CD14-positive monocyte (primary cell): Measurements from ENCODE around the gene MPLKIP. TPM values are rescaled to one million over a fixed set of nuclear protein-coding genes. Genes with fewer than 3 reads are reported as not detected.
"Not testable (repeated sequence)": the region's sequence is repeated elsewhere in the genome, so short reads cannot be mapped to it uniquely, and the experiment has no call there.

Experiments
- DNase-seq, 3 donors: peaks; one replicate each; pipeline ENCODE4 v3.0.0-alpha.2; 2011 to 2022
- H2AFZ ChIP-seq: 2 replicates; pipeline ENCODE4 v1.6.0; 2012; ENCODE audit warnings: mild to moderate bottlenecking, low read depth, low read length, inconsistent platforms; ENCODE audit not compliant: insufficient read depth, poor library complexity, severe bottlenecking
- H3K27ac ChIP-seq, 2 donors: 1 replicate in 1 of 2; 2 replicates in 1 of 2; pipeline ENCODE4 v1.5.1; 2012 to 2013; ENCODE audit warnings: low read length in 2 of 2, control low read depth in 1 of 2, inconsistent platforms in 1 of 2, low read depth in 1 of 2, mild to moderate bottlenecking in 1 of 2
- H3K27me3 ChIP-seq, 2 donors: one replicate each; pipeline versions ENCODE4 v1.6.0 to v1.6.1; 2011 to 2013; ENCODE audit warnings: low read length in 2 of 2; ENCODE audit not compliant: control insufficient read depth in 2 of 2, insufficient read depth in 2 of 2
- H3K36me3 ChIP-seq, 2 donors: replicated peaks in 1 of 2; 1 replicate in 1 of 2; 2 replicates in 1 of 2; pipeline versions ENCODE4 v1.5.1 to v1.6.1; 2012 to 2013; ENCODE audit warnings: low read length in 2 of 2, control low read depth in 1 of 2, inconsistent platforms in 1 of 2, mild to moderate bottlenecking in 1 of 2; ENCODE audit not compliant: insufficient read depth in 2 of 2, control insufficient read depth in 1 of 2
- H3K4me1 ChIP-seq, 2 donors: 1 replicate in 1 of 2; 2 replicates in 1 of 2; pipeline versions ENCODE4 v1.5.1 to v1.6.1; 2012 to 2013; ENCODE audit warnings: low read length in 2 of 2, control low read depth in 1 of 2, inconsistent platforms in 1 of 2, mild to moderate bottlenecking in 1 of 2, moderate library complexity in 1 of 2; ENCODE audit not compliant: insufficient read depth in 2 of 2, control insufficient read depth in 1 of 2
- H3K4me2 ChIP-seq: replicated peaks from 2 replicates; pipeline ENCODE3; 2012; ENCODE audit warnings: low read length, moderate library complexity, mild to moderate bottlenecking; ENCODE audit not compliant: poor library complexity, severe bottlenecking; ENCODE audit errors: extremely low read depth
- H3K4me3 ChIP-seq, 3 experiments: fragments of 200-600 bp in 1 of 3; sonication (generic) in 1 of 3; replicated peaks in 1 of 3; 1 replicate in 2 of 3; 2 replicates in 1 of 3; pipeline ENCODE4 v1.5.1; 2011 to 2013; ENCODE audit warnings: low read length in 3 of 3, mild to moderate bottlenecking in 3 of 3, control low read depth in 2 of 3, low read depth in 2 of 3, inconsistent platforms in 1 of 3, moderate library complexity in 1 of 3
- H3K79me2 ChIP-seq: 2 replicates; pipeline ENCODE4 v1.6.0; 2012; ENCODE audit warnings: mild to moderate bottlenecking, control low read depth, inconsistent platforms, low read length, moderate library complexity; ENCODE audit not compliant: insufficient read depth
- H3K9ac ChIP-seq: 2 replicates; pipeline ENCODE4 v1.6.0; 2017; ENCODE audit warnings: low read length, mild to moderate bottlenecking; ENCODE audit not compliant: insufficient read depth, poor library complexity, severe bottlenecking
- H3K9me3 ChIP-seq, 2 donors: replicated peaks in 1 of 2; 1 replicate in 1 of 2; 2 replicates in 1 of 2; pipeline versions ENCODE4 v1.5.1 to v1.6.1; 2012 to 2013; ENCODE audit warnings: low read length in 2 of 2, control low read depth in 1 of 2; ENCODE audit not compliant: control insufficient read depth in 1 of 2, insufficient read depth in 1 of 2
- H4K20me1 ChIP-seq: 2 replicates; pipeline ENCODE4 v1.6.0; 2012; ENCODE audit warnings: mild to moderate bottlenecking, low read length, control low read depth, moderate library complexity; ENCODE audit not compliant: insufficient read depth
- H3K27ac Mint-ChIP-seq, 7 donors: one replicate each; pipeline ENCODE4 v1.8.0; 2020; ENCODE audit warnings: mild to moderate bottlenecking in 7 of 7, mixed read lengths in 7 of 7, moderate library complexity in 6 of 7, inconsistent platforms in 2 of 7
- H3K27me3 Mint-ChIP-seq, 3 donors: one replicate each; pipeline ENCODE4 v1.8.0; 2021 to 2022; ENCODE audit warnings: low read depth in 3 of 3, mild to moderate bottlenecking in 3 of 3, mixed read lengths in 3 of 3, moderate library complexity in 3 of 3, inconsistent platforms in 1 of 3
- H3K36me3 Mint-ChIP-seq, 2 donors: one replicate each; pipeline ENCODE4 v1.8.0; 2020; ENCODE audit warnings: mixed read lengths in 2 of 2, inconsistent platforms in 1 of 2, mild to moderate bottlenecking in 1 of 2
- H3K4me1 Mint-ChIP-seq: one replicate; pipeline ENCODE4 v1.8.0; 2020; ENCODE audit warnings: mild to moderate bottlenecking, mixed read lengths
- H3K4me3 Mint-ChIP-seq, 2 donors: one replicate each; pipeline ENCODE4 v1.8.0; 2020; ENCODE audit warnings: mild to moderate bottlenecking in 2 of 2, mixed read lengths in 2 of 2, moderate library complexity in 1 of 2
- H3K9me3 Mint-ChIP-seq, 7 donors: one replicate each; pipeline ENCODE4 v1.8.0; 2020 to 2022; ENCODE audit warnings: mixed read lengths in 7 of 7, mild to moderate bottlenecking in 6 of 7, moderate library complexity in 6 of 7, inconsistent platforms in 2 of 7
- CTCF ChIP-seq: fragments of 200-600 bp; IDR thresholded peaks from one replicate; pipeline ENCODE4 v1.8.0; 2022; ENCODE audit warnings: antibody characterized with exemption, mild to moderate bottlenecking
- WGBS: methylation state at CpG from one replicate; pipeline ENCODE4 v1.1.5; 2013; ENCODE audit warnings: missing lambda C conversion rate; ENCODE audit not compliant: insufficient coverage; 5-methylcytosine and 5-hydroxymethylcytosine counted together
- intact Hi-C, 2 donors: fragments of 100-400 bp; cut with micrococcal nuclease; formaldehyde crosslinking; loops; one replicate each; pipeline versions ENCODE4 v1.15.0 to v1.15.1; 2023
- polyA plus RNA-seq, 3 donors: library from polyadenylated mRNA; depleted of rRNA in 1 of 3; unstranded in 2 of 3; stranded (reverse) in 1 of 3; fragments of 300-500 nt in 2 of 3; fragments of >200 nt in 1 of 3; fragmentation: Illumina TruSeq in 2 of 3; gene quantifications; 1 replicate in 2 of 3; 2 replicates in 1 of 3; pipeline ENCODE4 v1.2.3, GENCODE V29; 2012 to 2021

Gene MPLKIP
- polyA plus RNA-seq, 3 donors, result 17.4 to 71.8 (median 64.0) TPM

- no peak for DNase-seq
- H3K4me2 ChIP-seq, result no peak overlapping the region
- Mint-ChIP-seq H3K9me3 (peaks cover 0 to under 1% (median 0%) of the 10 kb centered on the region in 7 donors), H3K36me3 (no peaks in the 10 kb centered on the region), H3K27ac (no peak overlapping the region), H3K4me1 (no peaks in the 10 kb centered on the region), H3K4me3 (no peak overlapping the region), H3K27me3 (peaks cover 0 to 2% (median 0%) of the 10 kb centered on the region in 3 donors)
- no peaks in the 10 kb centered on the region for H3K27me3 ChIP-seq
- no peak overlapping the region for H3K4me3 ChIP-seq
- no peak overlapping the region for H3K9ac ChIP-seq
- H4K20me1 ChIP-seq, result no peaks in the 10 kb centered on the region
- no peak for TF ChIP-seq CTCF
- intact Hi-C loops, result no loop called here
- H2AFZ ChIP-seq, result no peak overlapping the region
- H3K27ac ChIP-seq, result no peak overlapping the region
- 100% methylated on average over 1 of the region's 5 CpGs for WGBS
- no peaks in the 10 kb centered on the region for H3K79me2 ChIP-seq
- no peaks in the 10 kb centered on the region for H3K36me3 ChIP-seq
- no peaks in the 10 kb centered on the region for H3K4me1 ChIP-seq
- no peaks in the 10 kb centered on the region for H3K9me3 ChIP-seq
These were observed 42.6 kb upstream of the MPLKIP start for GRCh38 chr7:40177071-40177470.

- H4K20me1 ChIP-seq, result no peaks in the 10 kb centered on the region
- Mint-ChIP-seq H3K4me1 (no peaks in the 10 kb centered on the region), H3K9me3 (peaks cover 0 to 2% (median 0%) of the 10 kb centered on the region in 7 donors), H3K36me3 (no peaks in the 10 kb centered on the region), H3K27ac (peak overlapping the region in 1 of 7 donors; percentile 16), H3K27me3 (peaks cover 0 to 2% (median 0%) of the 10 kb centered on the region in 3 donors), H3K4me3 (no peak overlapping the region)
- no peaks in the 10 kb centered on the region for H3K79me2 ChIP-seq
- no peak overlapping the region for H2AFZ ChIP-seq
- TF ChIP-seq CTCF, result no peak
- no peak overlapping the region for H3K9ac ChIP-seq
- DNase-seq, result no peak
- WGBS, result 89% methylated on average over 4 of the region's 9 CpGs
- H3K4me3 ChIP-seq, result no peak overlapping the region
- intact Hi-C loops, result no loop called here
- no peak overlapping the region for H3K4me2 ChIP-seq
- no peaks in the 10 kb centered on the region for H3K4me1 ChIP-seq
- H3K27me3 ChIP-seq, result no peaks in the 10 kb centered on the region
- no peaks in the 10 kb centered on the region for H3K9me3 ChIP-seq
- H3K27ac ChIP-seq, result no peak overlapping the region
- no peaks in the 10 kb centered on the region for H3K36me3 ChIP-seq
These were observed 41.5 kb upstream of the MPLKIP start for GRCh38 chr7:40175725-40176510.

- H2AFZ ChIP-seq, H3K36me3 Mint-ChIP-seq, H3K27me3 Mint-ChIP-seq, H3K4me3 Mint-ChIP-seq, H3K9me3 ChIP-seq, H3K36me3 ChIP-seq, H3K9me3 Mint-ChIP-seq, H3K4me2 ChIP-seq, H3K4me1 ChIP-seq, H3K4me1 Mint-ChIP-seq, H3K27me3 ChIP-seq, H3K79me2 ChIP-seq, H3K27ac Mint-ChIP-seq, H4K20me1 ChIP-seq, DNase-seq, H3K9ac ChIP-seq, H3K4me3 ChIP-seq, H3K27ac ChIP-seq, intact Hi-C loops: not testable (repeated sequence)
- 100% methylated on average over 2 of the region's 6 CpGs for WGBS
These were observed 40.8 kb upstream of the MPLKIP start for GRCh38 chr7:40175256-40175655.
